Activated CD4-positive, alpha-beta T cell treated with anti-CD3 and anti-CD28 coated beads for 36 hours (primary cell): ENCODE results near the gene SLCO2A1. TPM values are rescaled to one million over a fixed set of nuclear protein-coding genes. Genes with fewer than 3 reads are reported as not detected.
A peak's percentile ranks its signal among the peaks of the same experiment; 100 is the strongest.

Experiments
- ATAC-seq: fragments of 200-7000 bp; cut with Tn5 transposase; one replicate; pipeline ENCODE4 v1.10.0; 2021; ENCODE audit warnings: mild to moderate bottlenecking, moderate library complexity
- CTCF ChIA-PET: fragments of 350-600 bp; sonication (Branson Sonifier 250); formaldehyde crosslinking; loops from one replicate; lab custom pipeline; 2021; ENCODE audit warnings: antibody characterized with exemption; lab: Charles Lee
- POLR2A ChIA-PET: fragments of 350-600 bp; sonication (Branson Sonifier 250); formaldehyde crosslinking; loops from one replicate; lab custom pipeline; 2021; ENCODE audit warnings: antibody characterized with exemption, inconsistent platforms; lab: Charles Lee
- DNase-seq: peaks from one replicate; pipeline ENCODE4 v3.0.0-alpha.2; 2020
- H3K27ac Mint-ChIP-seq: one replicate; pipeline ENCODE4 v1.8.0; 2021; ENCODE audit warnings: mixed read lengths
- H3K27me3 Mint-ChIP-seq: one replicate; pipeline ENCODE4 v1.8.0; 2021; ENCODE audit warnings: mixed read lengths
- H3K36me3 Mint-ChIP-seq: one replicate; pipeline ENCODE4 v1.8.0; 2021; ENCODE audit warnings: low read depth, mixed read lengths
- H3K4me1 Mint-ChIP-seq: one replicate; pipeline ENCODE4 v1.8.0; 2021; ENCODE audit warnings: mixed read lengths
- H3K4me3 Mint-ChIP-seq: one replicate; pipeline ENCODE4 v1.8.0; 2021; ENCODE audit warnings: mild to moderate bottlenecking, moderate library complexity, mixed read lengths
- H3K9me3 Mint-ChIP-seq: one replicate; pipeline ENCODE4 v1.8.0; 2021; ENCODE audit warnings: low read depth, mixed read lengths
- intact Hi-C, 2 experiments: fragments of 100-400 bp; cut with DNase I in 1 of 2; cut with micrococcal nuclease in 1 of 2; formaldehyde crosslinking; loops; one replicate each; pipeline versions ENCODE4 v1.14.2 to v1.15.1; 2022 to 2024; cut with DNase I, micrococcal nuclease
- total RNA-seq, 2 experiments: library from RNA; stranded (reverse); gene quantifications; one replicate each; pipeline ENCODE4 v1.2.3, GENCODE V29; 2021

The SLCO2A1 gene
- not detected for total RNA-seq

DNA sequence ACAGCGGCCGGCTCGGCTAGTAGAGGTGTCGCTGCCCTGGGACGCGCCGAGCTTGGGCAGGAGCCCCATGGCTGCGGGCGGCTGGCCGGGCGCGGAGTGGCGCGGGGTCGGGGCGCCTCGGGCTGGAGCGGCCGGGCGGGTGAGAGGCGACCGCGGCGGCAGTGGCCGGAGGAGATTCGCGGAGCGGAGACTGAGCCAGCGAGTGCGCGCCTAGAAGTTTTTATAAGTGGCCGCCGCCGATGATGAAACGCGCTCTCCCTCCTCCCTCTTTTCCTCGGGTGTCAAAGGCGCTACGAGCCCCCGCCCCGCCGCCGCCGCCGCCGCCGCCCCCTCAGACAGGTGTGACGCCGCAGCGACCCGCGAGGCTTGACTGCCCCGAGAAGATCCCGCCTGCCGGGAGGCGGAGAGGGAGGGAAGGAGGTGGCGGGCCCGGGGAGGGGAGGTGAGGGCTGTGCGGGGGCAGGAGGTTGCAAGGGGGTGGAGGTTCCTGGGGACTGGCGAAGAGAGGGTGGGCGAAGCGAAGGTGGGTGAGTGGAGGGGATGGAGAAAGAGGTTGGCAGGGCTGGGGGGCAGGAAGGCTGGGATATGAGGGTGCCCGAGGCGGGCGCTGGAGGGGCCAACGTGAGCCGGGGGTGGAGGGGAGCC, at the start of gene SLCO2A1:
Gene SLCO2A1 (minus strand): TSS at position 192 of the 645 bp plus-strand sequence. CDS start 123 bp downstream, at position 69.
- Mint-ChIP-seq H3K27me3 (peaks cover 37% of the 10 kb centered on the region), H3K9me3 (no peaks in the 10 kb centered on the region), H3K4me3 (peak within 1 kb of the TSS; percentile 56), H3K4me1 (peaks cover 2% of the 10 kb centered on the region), H3K36me3 (no peaks in the 10 kb centered on the region), H3K27ac (peak within 1 kb of the TSS; percentile 26)
- intact Hi-C loops, result no loop called here
- ChIA-PET POLR2A (no interaction called here), CTCF (no interaction called here)
- peak; percentile 54 for DNase-seq
- peak; percentile 58 for ATAC-seq

DNA sequence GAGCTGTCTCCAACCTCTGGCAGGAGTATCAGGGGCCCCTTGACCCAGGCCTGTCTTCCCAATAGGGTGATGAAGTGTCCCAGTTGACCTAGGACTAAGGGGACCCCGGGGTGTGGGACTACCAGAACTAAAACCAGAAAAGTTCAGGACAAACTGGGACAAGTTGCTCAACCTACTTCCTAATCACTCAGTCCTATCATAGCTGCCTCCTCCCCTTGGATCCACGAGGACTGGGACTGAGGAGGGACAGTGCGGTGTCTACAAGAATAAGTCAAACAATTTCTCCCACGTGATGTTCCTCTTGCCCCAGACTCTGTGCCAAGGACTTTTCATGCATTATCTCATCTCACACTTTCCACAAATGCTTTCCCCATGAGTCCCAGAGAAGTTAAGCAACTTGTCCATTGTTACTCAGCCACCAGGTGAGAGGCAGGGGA, 49.4 kb upstream of the SLCO2A1 start:
- Mint-ChIP-seq H3K9me3 (no peaks in the 10 kb centered on the region), H3K4me3 (no peak overlapping the region), H3K36me3 (no peaks in the 10 kb centered on the region), H3K27me3 (no peaks in the 10 kb centered on the region), H3K27ac (no peak overlapping the region), H3K4me1 (no peaks in the 10 kb centered on the region)
- ATAC-seq (no peak), DNase-seq (no peak)
- intact Hi-C loops, result no loop called here
- CTCF ChIA-PET, result no interaction called here
- POLR2A ChIA-PET, result no interaction called here

DNA sequence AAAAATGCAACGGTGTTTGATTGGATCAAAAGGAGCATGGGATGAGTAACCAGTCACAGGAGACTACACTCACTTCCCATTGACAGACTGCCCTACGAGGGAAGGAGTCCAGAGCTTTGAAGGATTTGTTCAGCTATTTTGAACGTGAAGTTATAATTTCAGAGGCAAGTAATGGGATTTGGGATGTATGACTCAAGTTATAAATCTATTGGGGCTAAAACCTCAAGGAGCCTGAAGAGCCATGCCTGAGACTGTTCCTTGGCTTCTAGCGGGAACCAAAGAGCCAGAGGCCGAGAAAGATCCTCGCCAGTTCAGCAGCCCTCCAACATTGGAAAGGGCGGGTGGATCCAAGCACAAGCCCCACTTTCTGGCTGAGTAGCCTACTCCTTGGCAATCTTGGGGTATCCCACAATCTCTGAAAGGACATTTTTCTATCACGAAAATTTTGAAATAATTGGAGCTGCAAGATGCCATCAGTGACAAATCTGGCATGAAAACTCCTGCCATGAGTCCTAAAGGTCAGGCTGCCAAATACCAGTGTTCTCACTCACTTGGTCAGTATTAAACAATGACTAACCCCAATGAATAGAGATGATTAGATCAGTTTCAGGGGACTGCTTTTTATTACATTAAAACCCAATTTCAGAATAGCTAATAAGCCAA, 48.6 kb upstream of the SLCO2A1 start:
- DNase-seq (no peak), ATAC-seq (no peak)
- no peaks in the 10 kb centered on the region for H3K27me3 Mint-ChIP-seq
- H3K9me3 Mint-ChIP-seq, result no peaks in the 10 kb centered on the region
- no peak overlapping the region for H3K27ac Mint-ChIP-seq
- no peaks in the 10 kb centered on the region for H3K36me3 Mint-ChIP-seq
- intact Hi-C loops, result no loop called here
- H3K4me3 Mint-ChIP-seq, result no peak overlapping the region
- POLR2A ChIA-PET, result no interaction called here
- H3K4me1 Mint-ChIP-seq, result no peaks in the 10 kb centered on the region
- CTCF ChIA-PET, result interaction anchor here (0.5 kb wide), 1 partner anchor 81 kb away, joined by 3 read pairs; no protein-coding TSS in a partner anchor

DNA sequence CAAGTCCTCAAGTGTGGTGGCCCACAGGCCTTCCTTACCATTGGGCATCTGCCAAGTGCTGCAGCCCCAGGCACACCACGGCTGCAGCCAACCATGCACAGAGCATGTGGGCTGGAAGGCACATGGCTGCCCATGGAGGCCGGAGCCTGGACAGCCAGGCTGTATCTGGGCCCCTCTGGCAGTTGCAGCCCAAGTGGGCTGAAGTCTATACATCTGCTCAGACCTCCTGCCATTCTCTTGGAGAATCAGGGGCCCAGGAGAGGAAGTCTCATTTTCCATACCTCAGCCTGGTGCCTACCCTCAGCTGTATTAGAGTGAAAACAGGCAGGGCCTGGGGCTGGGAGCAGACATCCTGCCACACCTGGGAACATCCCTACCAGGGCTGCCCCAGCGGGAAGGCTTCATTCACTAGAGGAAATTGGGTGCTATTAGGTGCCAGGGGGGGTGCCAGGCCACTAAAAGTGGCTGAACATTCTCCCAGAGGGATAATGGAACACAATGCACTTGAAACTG, 48.0 kb upstream of the SLCO2A1 start:
- intact Hi-C loops, result no loop called here
- no peak for DNase-seq

DNA sequence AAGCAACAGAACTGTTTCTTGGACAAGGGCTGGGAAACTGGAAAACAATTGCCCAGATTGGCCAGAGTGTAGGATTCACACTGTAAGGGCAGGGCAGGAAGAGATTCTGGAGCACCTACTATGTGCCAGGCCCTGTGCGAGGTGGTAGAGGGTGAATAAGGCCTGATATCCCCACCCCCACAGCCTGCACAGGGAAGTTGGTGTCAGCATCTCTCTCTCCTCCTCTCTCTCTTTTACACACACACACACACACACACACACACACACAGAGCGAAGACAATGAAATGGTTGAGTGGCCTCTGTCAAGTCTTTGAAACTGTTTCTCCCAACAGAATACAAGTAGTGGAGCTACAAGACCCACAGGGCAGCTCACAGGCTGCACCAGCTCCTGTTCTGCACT, 47.1 kb upstream of the SLCO2A1 start:
- no peak for DNase-seq
- CTCF ChIA-PET, result no interaction called here

More for the DNA sequence above, 48.0 kb upstream of the SLCO2A1 start:
- H3K9me3 Mint-ChIP-seq, result no peaks in the 10 kb centered on the region
- H3K27ac Mint-ChIP-seq, result no peak overlapping the region
- ChIA-PET POLR2A (no interaction called here), CTCF (no interaction called here)
- ATAC-seq, result no peak
- H3K4me1 Mint-ChIP-seq, result no peaks in the 10 kb centered on the region
- no peaks in the 10 kb centered on the region for H3K27me3 Mint-ChIP-seq
- no peak overlapping the region for H3K4me3 Mint-ChIP-seq
- H3K36me3 Mint-ChIP-seq, result no peaks in the 10 kb centered on the region

DNA sequence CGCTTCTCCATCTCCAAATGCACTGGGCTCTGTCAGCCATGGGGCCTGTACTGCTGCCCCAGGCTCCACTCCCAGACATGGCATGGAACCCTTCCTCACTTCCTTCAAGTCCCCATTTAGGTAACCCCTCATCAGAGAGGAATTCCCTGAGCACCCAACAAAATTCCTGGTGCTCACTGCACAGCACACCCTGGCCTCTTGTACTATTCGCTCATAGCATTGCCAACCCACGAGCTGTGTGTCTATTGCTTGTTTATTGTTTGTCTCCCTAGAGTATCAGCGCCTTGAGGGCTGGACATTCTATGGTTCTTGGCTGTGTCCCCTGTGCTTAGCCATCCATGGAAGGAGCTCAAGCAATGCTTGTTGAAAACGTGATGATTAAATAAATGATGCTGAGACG, 46.1 kb upstream of the SLCO2A1 start:
- H3K27ac Mint-ChIP-seq, result no peak overlapping the region
- ChIA-PET CTCF (no interaction called here), POLR2A (no interaction called here)
- intact Hi-C loops, result no loop called here
- H3K4me3 Mint-ChIP-seq, result no peak overlapping the region
- DNase-seq (no peak), ATAC-seq (no peak)
- no peaks in the 10 kb centered on the region for H3K36me3 Mint-ChIP-seq
- H3K27me3 Mint-ChIP-seq, result no peaks in the 10 kb centered on the region
- no peaks in the 10 kb centered on the region for H3K4me1 Mint-ChIP-seq
- H3K9me3 Mint-ChIP-seq, result no peaks in the 10 kb centered on the region

More for the DNA sequence above, 47.1 kb upstream of the SLCO2A1 start:
- H3K4me3 Mint-ChIP-seq, result no peak overlapping the region
- no peak for ATAC-seq
- H3K4me1 Mint-ChIP-seq, result no peaks in the 10 kb centered on the region
- no peaks in the 10 kb centered on the region for H3K9me3 Mint-ChIP-seq
- POLR2A ChIA-PET, result no interaction called here
- intact Hi-C loops, result no loop called here
- no peak overlapping the region for H3K27ac Mint-ChIP-seq
- no peaks in the 10 kb centered on the region for H3K36me3 Mint-ChIP-seq
- H3K27me3 Mint-ChIP-seq, result no peaks in the 10 kb centered on the region

DNA sequence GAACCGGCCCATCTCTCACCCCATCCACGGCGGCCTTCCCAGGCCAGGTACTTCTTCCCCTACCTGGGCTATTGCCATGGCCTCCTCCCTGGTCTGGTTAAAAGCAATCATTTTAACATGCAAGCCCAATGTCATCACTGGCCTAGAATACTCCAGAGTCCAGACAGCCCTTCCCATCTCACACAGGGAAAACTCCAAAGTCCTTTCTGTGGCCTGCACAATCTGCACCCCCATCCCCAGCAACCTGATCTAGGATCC, 45.8 kb upstream of the SLCO2A1 start:
- H3K27me3 Mint-ChIP-seq, result no peaks in the 10 kb centered on the region
- no peak overlapping the region for H3K27ac Mint-ChIP-seq
- intact Hi-C loops, result no loop called here
- POLR2A ChIA-PET, result no interaction called here
- H3K4me3 Mint-ChIP-seq, result no peak overlapping the region
- no peaks in the 10 kb centered on the region for H3K9me3 Mint-ChIP-seq
- CTCF ChIA-PET, result no interaction called here
- H3K36me3 Mint-ChIP-seq, result no peaks in the 10 kb centered on the region
- ATAC-seq, result no peak
- DNase-seq, result no peak
- H3K4me1 Mint-ChIP-seq, result no peaks in the 10 kb centered on the region

DNA sequence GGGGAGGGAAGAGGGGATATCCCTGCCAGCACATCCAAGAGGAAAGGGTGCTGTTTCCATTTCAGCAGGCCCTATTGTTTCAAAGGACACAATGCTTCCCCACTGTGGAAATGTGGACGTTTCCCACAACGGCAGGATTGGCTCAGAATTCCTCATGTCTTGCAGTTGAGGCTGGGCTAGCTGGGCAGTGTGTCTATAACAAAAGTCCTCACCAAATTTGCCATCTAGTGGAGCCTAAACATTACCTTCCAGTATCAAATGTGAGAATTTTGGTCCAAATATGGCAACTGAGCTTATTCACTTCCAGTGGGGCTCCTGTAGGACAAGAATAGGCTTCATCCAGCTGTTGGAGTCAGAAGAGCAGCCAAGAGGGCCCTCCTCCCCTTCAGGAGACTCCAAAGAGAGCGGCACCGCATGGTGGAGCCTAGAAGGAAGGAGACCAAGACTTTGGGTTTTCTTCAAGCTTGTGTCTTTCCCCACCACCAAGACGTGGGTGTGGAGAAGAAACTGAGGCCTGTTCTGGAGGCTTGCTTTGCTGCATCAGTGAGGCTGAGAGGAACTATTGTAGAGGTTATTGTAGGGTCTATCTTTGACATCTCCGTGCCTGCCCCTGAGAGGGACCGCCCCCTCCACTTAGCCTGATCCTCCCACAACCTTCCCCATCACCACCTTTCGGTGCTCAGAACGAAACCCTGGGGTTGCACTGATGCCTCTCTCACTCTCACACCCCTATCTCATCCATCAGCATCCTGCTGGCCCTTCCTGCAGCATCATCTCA, 45.3 kb upstream of the SLCO2A1 start:
- Mint-ChIP-seq H3K27me3 (no peaks in the 10 kb centered on the region), H3K36me3 (no peaks in the 10 kb centered on the region), H3K4me1 (no peaks in the 10 kb centered on the region), H3K27ac (no peak overlapping the region), H3K4me3 (no peak overlapping the region), H3K9me3 (no peaks in the 10 kb centered on the region)
- intact Hi-C loops, result no loop called here
- no peak for DNase-seq
- ChIA-PET POLR2A (no interaction called here), CTCF (no interaction called here)
- ATAC-seq, result no peak

DNA sequence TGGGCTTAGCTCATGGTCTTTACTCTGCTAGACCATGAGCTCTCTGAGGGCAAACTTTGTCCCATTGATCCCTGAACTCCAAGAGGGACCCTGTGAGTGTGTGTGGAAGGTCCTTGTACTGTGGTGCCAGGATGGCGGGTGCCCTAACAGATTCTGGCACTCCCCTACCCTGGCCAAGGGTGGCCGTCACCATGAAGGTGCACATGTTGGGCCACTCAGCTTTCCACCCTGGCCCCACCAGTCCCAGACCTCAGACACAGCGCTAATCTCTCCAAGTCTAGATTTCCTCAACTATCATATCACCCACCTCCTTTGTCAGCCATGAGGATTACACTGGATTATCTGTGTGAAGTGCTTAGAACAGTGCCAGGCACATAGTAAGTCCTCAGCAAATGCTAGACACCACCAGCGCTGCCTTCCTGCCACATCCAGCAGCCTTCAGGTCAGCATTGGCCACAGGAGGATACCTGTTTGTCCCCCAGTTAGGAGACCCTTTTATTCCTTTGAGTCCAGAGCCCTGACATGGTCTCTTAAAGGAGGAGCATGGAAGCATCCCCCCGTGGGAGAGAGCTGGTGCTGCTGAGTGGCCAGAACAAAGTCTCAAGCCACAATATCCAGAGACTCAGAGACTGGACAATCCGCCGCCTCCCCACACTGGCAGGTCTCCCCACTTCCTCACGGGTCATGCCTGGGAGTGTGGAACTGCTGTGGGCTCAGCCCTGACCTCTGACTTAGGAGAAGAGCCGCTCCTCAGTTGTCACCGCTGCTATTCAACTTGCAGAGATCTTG, 44.5 kb upstream of the SLCO2A1 start:
- no peak overlapping the region for H3K4me3 Mint-ChIP-seq
- ChIA-PET POLR2A (no interaction called here), CTCF (no interaction called here)
- H3K27me3 Mint-ChIP-seq, result no peaks in the 10 kb centered on the region
- no peaks in the 10 kb centered on the region for H3K4me1 Mint-ChIP-seq
- no peaks in the 10 kb centered on the region for H3K36me3 Mint-ChIP-seq
- no peaks in the 10 kb centered on the region for H3K9me3 Mint-ChIP-seq
- intact Hi-C loops, result no loop called here
- no peak for ATAC-seq
- no peak for DNase-seq
- no peak overlapping the region for H3K27ac Mint-ChIP-seq

DNA sequence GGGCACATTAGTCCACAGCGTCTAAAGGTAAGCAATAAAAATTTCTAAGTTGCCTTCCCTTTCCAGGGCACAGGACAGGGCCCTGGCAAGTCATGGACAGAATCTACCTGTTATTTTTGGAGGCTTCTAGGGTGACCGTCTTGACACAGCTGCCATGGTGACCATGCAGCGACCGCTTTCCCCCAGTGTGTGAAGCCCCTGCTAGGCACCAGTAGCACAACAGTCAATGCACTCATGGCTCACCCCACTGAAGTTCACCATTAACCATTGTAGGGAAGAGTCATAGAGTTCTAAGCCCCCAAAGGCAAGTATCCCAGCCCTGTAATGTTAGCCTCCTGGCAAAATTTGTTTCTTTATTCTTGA, 43.8 kb upstream of the SLCO2A1 start:
- Mint-ChIP-seq H3K4me3 (no peak overlapping the region), H3K36me3 (no peaks in the 10 kb centered on the region), H3K9me3 (no peaks in the 10 kb centered on the region), H3K27me3 (no peaks in the 10 kb centered on the region), H3K4me1 (no peaks in the 10 kb centered on the region), H3K27ac (no peak overlapping the region)
- intact Hi-C loops, result no loop called here
- ChIA-PET CTCF (no interaction called here), POLR2A (no interaction called here)
- DNase-seq, result no peak
- ATAC-seq, result no peak

DNA sequence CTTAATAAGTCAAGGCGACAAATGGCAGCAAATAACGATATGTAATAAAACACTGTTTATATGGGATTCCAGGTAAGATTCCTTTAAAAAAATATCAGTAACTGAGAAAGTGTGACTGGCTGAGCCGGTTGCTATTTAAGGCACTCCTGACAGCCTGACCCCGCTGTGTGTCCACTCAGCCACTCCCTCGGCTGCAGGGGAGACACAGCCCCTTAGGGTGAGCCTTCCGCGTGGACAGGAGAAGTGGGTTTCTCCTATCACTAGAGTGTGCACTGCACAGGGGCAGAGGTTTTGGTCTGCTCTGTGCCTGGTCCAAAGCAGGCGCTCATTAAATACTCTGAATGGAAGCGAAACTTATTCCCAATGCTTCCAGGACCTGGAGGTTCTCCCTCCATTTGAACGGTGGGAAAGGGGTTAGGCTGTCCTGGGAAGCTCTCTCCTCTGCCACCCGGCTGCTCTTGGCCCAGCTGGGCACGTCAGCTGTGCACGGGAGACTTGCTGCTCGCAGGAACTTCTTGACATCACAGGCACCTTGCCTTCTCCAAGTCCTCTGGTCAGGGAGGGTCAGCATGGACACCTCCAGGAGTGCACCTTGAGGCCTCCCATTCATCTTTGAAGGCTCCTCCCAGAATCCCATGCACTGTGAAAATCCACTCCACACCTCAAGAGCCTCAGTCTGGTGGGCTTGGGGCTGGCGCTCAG, 43.3 kb upstream of the SLCO2A1 start:
- H3K4me3 Mint-ChIP-seq, result no peak overlapping the region
- H3K27me3 Mint-ChIP-seq, result no peaks in the 10 kb centered on the region
- H3K27ac Mint-ChIP-seq, result no peak overlapping the region
- no peaks in the 10 kb centered on the region for H3K4me1 Mint-ChIP-seq
- intact Hi-C loops, result no loop called here
- no peaks in the 10 kb centered on the region for H3K9me3 Mint-ChIP-seq
- H3K36me3 Mint-ChIP-seq, result no peaks in the 10 kb centered on the region
- ATAC-seq (no peak), DNase-seq (no peak)
- CTCF ChIA-PET, result no interaction called here
- POLR2A ChIA-PET, result no interaction called here
